GM12892 (cell line): ENCODE measurements around the gene RGS7.

ENCODE experiments used
- POLR2A ChIP-seq: IDR thresholded peaks from 2 replicates; pipeline ENCODE4 v1.6.1; 2011; ENCODE audit warnings: low read depth, low read length, control low read depth
- POLR2AphosphoS5 ChIP-seq: IDR thresholded peaks from 2 replicates; pipeline ENCODE4 v1.6.1; 2011; ENCODE audit warnings: low read depth, low read length, control low read depth

- TF ChIP-seq POLR2A (no peak), POLR2AphosphoS5 (no peak)
Observed at GRCh38 chr1:241389400-241389799, 32.4 kb upstream of the RGS7 start.
